Activated gamma-delta T cell treated with Interleukin-2 at 50 U/mL for 16 hours (primary cell): ENCODE results near the gene WDR70.
"Not testable (repeated sequence)": the region's sequence is repeated elsewhere in the genome, so short reads cannot be mapped to it uniquely, and the experiment has no call there.

ENCODE experiments used
- DNase-seq: peaks from one replicate; pipeline ENCODE4 v3.0.0-alpha.2; 2020

WDR70 gene

GRCh38 chr5:37518356-37518755 lies 139.2 kb downstream of the WDR70 start:
- DNase-seq: not testable (repeated sequence)

GRCh38 chr5:37519304-37519703 lies 140.2 kb downstream of the WDR70 start:
- DNase-seq: no peak

- DNase-seq: no peak
These were observed 140.7 kb downstream of the WDR70 start for GRCh38 chr5:37519807-37520206.

- no peak for DNase-seq
These were observed 141.7 kb downstream of the WDR70 start for GRCh38 chr5:37520811-37521210.

- DNase-seq: no peak
These were observed 154.0 kb downstream of the WDR70 start for GRCh38 chr5:37532976-37533740.

GRCh38 chr5:37533851-37534250 lies 154.7 kb downstream of the WDR70 start:
- no peak for DNase-seq

- no peak for DNase-seq
These were observed 160.3 kb downstream of the WDR70 start for GRCh38 chr5:37539459-37539858.

- DNase-seq: no peak
These were observed 164.1 kb downstream of the WDR70 start for GRCh38 chr5:37543216-37543615.

GRCh38 chr5:37549411-37549810 lies 170.3 kb downstream of the WDR70 start:
- no peak for DNase-seq

- DNase-seq: no peak
These were observed 173.0 kb downstream of the WDR70 start for GRCh38 chr5:37552161-37552560.

- no peak for DNase-seq
These were observed 173.9 kb downstream of the WDR70 start for GRCh38 chr5:37552770-37553719.

- no peak for DNase-seq
These were observed 174.7 kb downstream of the WDR70 start for GRCh38 chr5:37553720-37554404.

- no peak for DNase-seq
These were observed 175.3 kb downstream of the WDR70 start for GRCh38 chr5:37554405-37554739.

GRCh38 chr5:37554938-37555337 lies 175.8 kb downstream of the WDR70 start:
- DNase-seq: no peak

- DNase-seq: no peak
These were observed 178.7 kb downstream of the WDR70 start for GRCh38 chr5:37557734-37558293.

GRCh38 chr5:37565062-37565670 lies 186.0 kb downstream of the WDR70 start:
- DNase-seq: no peak

GRCh38 chr5:37567566-37567965 lies 188.4 kb downstream of the WDR70 start:
- no peak for DNase-seq

GRCh38 chr5:37568018-37568753 lies 189.1 kb downstream of the WDR70 start:
- no peak for DNase-seq

GRCh38 chr5:37568893-37569292 lies 189.8 kb downstream of the WDR70 start:
- no peak for DNase-seq

GRCh38 chr5:37569466-37569865 lies 190.3 kb downstream of the WDR70 start:
- no peak for DNase-seq

- no peak for DNase-seq
These were observed 191.5 kb downstream of the WDR70 start for GRCh38 chr5:37570597-37570996.

GRCh38 chr5:37571985-37572384 lies 192.9 kb downstream of the WDR70 start:
- DNase-seq: no peak
